ENCODE data around the gene FRS2.
A peak's percentile ranks its signal among the peaks of the same experiment; 100 is the strongest.

FRS2 gene

DNA sequence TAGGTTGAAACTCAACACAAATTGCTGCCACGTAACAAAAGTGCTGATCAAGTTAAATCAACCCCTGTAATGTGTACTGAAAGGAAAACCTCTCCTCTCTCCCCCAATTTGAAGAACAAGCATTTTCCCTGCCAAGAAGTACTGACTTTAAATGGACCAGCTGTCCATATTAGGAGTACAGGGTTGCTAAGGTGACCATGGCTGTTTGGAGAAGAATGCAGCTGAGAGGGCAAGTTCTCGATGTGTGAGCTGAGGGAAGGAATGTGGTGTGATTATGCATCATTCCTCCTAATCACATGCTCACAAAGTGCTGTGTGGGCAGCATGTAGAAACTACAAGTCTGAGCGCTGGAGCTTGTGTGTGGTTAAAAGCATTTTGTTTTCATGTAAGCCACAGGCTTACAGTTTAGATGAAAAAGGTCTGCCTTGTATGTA, 64.2 kb downstream of the FRS2 start:
- peak; percentile 21 to 38 for DNase-seq

DNA sequence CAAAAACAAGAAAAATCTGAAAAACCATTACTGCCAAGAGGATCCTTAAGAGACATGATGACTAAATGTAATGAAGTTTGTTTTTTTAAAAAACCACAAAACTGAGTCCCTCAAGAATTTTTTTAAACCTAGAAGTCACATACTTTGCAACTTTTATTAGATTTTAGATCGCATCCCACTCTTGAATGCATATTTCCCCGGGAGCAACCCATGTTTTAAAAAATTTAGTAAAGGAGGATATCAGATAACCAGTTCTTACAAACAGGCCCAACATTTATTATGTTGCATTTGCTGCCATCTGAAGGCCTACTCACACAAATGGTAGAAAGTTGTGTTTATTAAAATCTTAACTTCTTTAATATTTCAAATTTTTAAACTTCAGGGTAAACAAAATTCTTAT, 70.8 kb downstream of the FRS2 start:
- DNase-seq: no peak

DNA sequence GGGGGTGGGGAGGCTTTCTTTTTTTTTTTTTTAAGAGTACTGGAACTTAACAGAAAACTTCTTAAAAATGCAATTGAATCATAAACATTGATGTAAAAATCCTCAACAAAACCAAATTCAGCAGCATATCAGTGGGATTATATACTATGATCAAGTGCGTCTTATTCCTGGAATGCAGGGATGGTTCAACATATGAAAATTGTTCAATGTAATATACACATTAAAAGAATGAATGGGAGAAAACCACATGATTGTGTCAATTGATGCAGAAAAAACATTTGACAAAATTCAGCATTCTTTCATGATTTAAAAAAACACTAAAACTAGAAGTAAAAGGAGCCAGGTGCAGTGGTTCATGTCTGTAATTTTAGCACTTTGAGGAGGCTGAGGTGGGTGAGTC, 73.9 kb downstream of the FRS2 start:
- DNase-seq: no peak

DNA sequence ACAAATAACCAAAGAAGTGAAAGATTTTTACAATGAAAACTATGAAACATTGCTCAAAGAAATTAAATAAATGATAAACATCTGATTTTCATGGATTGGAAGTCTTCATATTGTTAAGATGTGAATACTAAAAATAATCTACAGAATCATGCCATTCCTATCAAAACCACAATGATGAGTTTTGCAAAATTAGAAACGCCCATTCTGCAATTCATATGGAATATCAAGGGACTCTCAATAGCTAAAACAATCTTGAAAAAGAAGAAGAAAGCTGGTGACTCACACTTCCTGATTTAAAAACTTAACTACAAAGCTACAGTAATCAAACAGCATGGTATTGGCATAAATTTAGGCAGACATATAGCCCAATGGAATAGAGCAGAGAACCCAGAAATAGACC, 74.9 kb downstream of the FRS2 start:
- DNase-seq: no peak

DNA sequence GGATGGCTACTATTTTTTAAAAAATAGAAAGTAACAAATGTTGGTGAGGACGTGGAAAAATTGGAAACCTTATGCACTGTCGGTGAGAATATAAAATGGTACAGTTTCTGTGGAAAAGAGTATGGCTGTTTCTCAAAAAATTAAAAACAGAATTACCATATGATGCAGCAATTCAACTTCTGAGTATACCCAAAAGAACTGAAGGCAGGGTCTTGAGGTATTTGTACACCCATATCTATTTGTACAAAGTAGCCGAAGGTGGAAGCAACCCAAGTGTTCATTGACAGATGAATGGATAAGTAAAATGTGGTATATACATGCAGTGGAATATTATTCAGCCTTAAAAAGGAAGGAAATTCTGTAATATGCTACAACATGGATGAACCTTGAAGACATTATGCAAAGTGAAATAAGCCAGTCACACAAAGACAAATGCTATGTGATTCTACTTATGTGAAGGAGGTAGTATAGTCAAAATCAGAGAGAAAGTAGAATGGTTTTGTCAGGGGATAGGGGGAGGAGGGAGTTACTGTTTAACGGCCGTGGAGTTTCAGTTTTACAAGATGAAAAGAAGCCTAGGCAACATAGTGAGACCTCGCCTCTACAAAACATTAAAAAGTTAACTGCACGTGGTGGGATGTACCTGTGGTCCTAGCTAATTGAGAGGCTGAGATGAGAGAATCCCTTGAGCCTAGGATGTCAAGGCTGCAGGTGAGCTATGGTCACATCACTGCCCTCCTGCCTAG, 76.7 kb downstream of the FRS2 start:
- DNase-seq: no peak

DNA sequence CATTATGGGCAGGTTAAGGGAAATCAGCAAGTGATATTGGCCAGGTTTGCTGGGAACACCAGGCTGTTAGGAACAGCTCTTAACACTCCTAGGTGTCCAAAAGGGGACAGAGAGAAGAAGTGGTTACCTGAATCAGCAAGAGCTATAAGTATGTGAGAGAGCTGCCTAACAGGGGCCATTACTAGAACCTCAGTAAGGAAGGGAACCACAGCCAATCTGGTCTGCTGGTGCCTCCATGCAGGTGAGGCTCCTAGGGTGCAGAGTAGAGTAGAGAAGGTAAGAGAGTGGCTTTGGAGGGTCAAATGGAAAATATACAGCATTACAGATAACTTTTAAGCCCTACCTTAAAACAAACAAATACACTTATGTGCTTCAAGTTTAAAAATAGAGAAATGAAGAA, 78.5 kb downstream of the FRS2 start:
- DNase-seq: no peak

DNA sequence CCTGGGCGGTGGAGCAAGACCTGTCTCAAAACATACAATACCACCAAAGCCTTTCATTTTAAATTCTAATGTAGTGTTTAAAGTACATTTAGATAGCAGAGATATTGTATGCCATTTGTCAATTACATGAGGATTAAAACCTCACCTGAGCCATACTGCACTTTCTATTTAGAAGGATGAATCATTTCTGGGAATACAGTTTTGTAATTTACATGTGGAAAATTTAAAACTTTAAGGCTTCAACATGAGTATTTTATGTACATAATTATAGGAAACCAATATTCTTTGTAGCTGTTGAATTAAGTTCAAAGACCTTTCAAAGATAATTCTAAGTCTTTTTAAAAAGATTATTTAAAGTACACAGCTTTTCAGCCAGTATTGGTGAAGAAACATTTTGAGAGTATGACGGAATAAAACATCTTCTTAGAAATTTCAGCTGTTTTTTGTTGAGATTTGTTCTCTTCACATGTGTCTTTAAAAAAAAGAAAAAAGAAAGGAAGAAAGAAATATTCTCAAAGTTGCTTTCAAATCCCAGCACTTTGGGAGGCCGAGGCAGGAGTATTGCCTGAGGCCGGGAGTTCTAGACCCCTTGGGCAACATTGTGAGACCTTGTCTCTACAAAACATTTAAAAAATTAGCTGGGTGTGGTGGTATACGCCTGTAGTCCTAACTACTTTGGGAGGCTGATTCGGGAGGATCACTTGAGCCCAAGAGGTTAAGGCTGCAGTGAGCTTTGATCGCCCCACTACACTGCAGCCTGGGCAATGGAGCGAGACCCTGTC, 80.6 kb downstream of the FRS2 start:
- no peak for DNase-seq

DNA sequence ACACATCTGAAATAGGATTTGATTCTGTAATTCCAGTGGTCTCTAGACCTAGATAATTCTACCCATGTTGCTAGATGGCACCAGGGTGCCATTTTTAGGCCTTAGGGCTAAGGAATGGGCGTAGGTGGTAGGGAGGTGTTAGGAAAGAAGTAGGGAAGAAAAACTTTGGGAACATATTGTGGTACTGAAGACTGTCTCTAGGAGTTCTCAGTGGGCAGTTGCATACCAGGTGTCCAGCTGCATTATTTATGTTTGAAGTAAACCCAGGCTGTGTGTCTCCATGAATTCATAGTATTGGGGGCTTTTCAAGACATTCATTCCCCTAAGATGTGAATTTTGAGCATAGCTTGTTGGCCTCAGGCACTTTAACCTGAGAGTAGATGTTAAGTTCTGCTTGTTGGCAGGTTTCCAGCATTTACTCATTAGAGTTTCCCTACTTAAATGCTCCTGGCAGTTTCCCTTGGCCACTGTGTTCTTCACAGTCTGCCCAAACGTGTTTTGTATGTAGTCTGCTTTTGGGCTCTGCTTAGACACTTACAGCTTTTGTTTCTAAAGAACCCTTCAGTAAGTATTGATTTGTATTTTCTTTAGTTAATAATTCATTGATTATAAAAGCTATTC, 83.5 kb downstream of the FRS2 start:
- DNase-seq: no peak

DNA sequence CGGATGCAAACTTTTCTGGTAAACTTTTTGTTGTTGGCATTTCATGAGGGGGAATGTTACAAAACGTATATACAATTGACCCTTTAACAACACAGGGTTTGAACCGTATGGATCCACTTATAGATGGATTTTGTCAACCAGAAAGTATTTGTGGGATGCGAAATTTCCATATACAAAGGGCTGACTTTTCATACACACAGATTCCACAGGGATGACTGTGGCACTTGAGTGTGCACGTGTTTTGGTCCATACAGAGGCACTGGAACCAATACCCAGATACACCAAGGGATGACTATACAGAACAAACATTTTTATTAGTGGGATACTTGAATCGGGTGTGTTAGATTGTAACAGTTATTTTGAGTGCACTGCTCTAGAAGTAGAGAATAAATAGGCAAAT, 85.3 kb downstream of the FRS2 start:
- no peak for DNase-seq

DNA sequence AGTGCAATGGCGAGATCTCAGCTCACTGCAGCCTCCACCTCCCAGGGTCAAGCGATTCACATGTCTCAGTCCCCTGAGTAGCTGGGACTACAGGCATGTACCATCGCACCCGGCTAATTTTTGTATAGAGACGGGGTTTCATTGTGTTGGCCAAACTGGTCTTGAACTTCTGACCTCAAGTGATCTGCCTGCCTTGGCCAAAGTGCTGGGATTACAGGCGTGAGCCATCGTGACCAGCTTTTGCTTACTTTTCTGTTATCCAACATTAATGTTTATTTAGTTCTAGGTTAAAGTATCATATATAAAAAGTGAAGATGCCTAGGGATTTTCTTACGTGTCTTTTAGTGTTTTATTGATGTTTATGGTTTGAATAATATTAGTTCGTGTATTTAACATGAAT, 86.2 kb downstream of the FRS2 start:
- DNase-seq: no peak

DNA sequence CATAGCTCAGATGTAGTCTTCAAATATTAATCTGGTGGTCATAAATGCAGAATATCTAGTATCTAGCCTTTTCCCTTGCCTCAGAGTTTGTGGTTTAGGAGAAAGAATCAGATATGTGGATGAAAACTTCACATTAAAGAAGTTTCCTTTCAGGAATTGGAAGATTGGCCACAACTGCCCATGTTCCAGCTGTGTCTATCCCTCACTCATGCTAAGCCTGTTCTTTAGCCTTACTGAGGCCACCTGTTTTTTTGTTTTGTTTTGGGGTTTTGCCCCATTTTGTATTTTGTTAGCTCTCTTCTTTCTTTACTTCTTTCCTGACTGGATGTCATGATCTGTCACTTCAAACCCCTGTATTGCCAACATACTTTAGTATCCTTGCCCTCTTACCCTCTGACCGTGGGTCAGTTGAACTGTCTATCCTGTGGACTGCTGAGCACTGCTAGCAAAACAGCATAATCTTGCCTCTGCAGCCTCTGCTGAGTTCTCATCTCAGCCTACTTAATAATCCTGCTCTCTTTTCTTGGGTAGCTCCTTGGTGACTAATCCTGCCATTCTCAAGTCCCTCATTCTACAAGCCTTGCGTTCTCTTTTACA, 93.1 kb downstream of the FRS2 start:
- DNase-seq: no peak

DNA sequence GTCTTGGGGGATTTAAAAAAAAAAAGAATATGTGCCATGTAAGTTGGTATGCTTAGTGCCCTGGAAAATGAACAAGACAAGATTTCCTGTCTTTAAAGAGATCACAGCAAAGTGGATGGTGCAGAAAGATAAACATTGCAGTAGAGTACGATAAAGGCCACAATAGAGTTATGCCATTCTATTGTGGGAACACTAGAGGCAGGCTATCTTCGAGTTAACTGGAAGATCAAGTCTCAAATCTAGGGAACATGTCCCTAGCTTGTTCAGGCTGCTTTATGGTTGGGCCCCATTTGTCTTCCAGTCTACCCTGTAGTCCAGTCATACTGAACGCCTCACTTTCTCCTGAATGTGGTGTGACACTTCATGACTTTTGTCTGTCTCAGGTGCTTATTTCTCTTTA, 96.4 kb downstream of the FRS2 start:
- DNase-seq: no peak

DNA sequence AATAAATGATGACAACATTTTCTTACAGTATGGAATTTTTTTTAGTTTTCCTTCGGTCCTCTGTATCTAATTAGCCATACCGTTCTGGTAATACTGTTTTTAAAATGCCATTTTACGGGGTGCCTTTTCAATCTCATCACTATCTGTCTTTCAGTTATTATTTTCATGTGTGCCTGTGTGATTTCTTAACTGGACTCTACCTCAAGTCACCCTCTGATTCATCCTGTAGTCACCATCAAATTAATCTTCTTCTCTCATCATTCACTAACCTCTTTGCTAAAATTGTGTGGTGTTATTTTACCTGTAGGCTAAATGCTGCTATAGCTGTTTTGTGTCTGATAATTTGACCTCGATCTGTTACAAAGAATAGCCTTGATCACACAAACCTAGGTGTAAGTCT, 99.0 kb downstream of the FRS2 start:
- no peak for DNase-seq

DNA sequence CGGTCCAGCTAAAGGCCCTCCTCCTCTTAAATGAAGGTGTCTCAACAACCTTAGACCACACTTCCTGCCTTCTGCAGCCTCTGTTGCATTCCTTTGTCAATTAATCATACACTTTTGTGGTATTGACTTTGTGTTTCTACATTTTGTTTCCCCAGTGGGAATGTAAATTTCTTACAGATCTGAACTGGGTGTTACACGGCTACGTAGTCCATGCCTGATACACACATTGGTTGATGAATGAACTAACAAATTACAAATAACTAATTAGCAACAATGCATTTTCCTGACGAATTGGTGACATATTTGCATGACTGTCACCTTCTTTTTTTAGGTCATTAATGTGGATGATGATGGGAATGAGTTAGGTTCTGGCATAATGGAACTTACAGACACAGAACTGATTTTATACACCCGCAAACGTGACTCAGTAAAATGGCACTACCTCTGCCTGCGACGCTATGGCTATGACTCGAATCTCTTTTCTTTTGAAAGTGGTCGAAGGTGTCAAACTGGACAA, 99.9 kb downstream of the FRS2 start:
- no peak for DNase-seq

DNA sequence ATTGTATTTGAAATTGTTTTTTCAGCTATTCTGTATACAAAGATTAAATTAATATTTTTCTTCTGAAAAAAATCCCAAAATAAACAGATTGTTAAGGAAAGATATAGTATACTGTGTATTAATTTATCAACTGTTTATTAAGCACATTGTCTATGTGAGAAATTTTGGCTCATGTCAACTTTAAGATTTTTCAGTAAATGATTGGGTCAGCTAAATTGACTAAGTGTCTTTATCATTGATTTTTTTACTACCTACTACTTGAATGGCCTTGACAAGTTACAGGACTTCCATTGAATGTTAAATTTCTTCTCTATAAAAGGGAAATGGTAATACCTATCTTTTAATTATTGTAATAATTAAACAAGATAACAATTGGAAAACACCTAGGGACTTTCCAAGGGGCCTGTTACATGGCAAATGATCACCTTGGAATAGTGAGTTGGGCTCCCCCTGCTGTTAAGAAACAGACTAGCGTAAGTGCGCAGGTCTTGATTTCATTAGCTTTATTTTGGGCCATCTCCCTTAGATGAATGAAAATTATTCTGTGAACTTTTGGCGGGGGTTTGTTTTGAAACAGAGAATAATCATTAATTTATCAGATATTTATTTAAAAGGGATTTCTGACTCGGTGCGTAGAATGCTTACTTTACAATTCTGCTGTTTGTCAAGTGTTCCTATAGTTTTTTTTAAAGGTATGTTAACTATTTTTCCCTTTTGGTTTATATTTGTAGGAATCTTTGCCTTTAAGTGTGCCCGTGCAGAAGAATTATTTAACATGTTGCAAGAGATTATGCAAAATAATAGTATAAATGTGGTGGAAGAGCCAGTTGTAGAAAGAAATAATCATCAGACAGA, 100.6 kb downstream of the FRS2 start:
- DNase-seq: peak; percentile 45 to 62

DNA sequence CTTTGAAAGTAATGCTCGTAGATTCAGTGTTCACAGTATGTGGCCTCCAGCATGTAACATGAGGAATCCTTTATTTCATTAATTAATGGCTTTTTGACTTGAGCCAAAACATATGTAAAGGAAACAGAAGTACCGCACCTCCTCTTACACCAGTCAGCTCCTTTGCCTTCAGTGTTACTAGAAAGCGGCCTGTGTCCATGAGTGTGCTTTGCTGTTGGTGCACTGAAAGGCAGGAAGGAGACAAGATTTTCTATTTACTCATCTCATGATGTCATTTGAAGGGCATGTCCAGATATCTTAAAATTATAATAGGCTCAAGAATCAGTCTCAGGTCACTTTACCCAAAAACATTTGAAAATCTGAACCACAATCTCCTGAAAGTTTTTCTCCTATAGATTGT, 105.2 kb downstream of the FRS2 start:
- no peak for DNase-seq

DNA sequence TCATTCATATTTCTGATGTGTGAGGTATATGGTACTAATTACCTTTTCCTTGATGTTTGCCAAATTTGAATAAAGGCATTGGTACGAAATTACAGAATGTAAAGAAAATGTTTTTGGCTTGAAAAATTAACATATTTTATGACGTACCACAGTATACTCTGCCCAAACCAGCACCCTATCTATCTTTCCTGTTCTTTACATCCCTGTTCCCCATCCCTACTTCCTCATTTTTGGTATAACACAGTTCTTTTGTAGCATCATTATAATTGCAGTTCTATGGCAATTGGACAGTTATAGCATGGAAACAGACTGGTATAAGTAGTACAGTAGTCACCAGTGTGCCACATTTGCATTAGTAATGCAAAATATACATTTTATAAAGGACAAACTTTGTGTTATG, 108.1 kb downstream of the FRS2 start:
- DNase-seq: no peak

DNA sequence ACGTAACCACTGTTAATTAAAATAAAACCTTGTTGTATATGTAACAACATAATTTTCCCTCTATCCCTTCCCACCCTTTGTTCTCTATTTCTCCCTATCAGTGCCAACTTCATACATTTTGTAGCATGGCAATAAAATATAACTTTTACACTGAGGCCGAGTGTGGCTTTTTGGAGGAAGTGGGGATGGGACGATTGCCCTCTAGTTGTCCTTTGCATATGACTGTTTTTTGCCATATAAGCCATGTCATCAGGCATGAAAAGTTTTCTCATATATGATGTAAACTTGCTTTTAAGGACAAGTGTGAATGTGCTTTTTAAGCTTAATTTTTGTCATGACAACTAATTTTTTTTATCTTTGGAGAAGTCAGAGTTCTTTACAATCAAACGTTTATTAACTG, 108.8 kb downstream of the FRS2 start:
- no peak for DNase-seq

DNA sequence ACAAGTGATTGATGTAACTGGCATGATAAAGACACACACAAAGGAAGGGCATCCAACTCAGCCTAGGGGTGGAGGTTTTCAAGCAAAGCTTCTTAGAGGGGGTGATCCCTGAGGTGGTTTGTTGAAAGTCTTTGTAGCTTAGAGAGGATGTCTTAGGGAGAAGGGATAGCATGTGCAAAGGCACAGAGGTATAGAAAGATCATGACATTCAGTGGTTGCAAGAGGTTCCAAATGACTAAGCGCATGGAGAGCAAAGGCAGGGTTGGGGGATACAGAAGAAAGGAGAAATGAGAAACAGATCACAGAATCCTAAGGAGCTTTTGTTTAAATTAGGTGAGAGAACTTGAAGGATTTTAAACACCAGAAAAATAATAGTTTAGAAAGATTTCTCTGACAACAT, 109.9 kb downstream of the FRS2 start:
- DNase-seq: no peak

DNA sequence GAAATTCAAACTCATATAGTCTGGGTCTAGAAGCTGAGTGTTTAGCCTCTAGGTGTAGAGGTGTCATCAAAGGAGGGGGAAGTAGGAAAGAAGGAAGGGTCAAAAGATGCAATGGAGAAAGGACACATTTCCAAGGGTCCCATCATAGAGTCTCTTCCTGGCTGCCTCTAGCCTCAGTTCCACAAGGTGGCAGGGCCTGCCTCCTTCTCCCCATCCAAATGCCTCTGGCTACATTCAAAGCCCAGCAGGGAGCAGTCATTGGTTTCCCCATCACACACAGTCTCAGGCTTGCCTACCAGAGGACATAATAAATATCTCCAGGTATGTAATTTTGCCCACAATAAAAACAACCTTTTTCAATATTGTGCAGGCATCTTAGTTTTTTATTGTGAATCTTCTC, 113.0 kb downstream of the FRS2 start:
- no peak for DNase-seq

DNA sequence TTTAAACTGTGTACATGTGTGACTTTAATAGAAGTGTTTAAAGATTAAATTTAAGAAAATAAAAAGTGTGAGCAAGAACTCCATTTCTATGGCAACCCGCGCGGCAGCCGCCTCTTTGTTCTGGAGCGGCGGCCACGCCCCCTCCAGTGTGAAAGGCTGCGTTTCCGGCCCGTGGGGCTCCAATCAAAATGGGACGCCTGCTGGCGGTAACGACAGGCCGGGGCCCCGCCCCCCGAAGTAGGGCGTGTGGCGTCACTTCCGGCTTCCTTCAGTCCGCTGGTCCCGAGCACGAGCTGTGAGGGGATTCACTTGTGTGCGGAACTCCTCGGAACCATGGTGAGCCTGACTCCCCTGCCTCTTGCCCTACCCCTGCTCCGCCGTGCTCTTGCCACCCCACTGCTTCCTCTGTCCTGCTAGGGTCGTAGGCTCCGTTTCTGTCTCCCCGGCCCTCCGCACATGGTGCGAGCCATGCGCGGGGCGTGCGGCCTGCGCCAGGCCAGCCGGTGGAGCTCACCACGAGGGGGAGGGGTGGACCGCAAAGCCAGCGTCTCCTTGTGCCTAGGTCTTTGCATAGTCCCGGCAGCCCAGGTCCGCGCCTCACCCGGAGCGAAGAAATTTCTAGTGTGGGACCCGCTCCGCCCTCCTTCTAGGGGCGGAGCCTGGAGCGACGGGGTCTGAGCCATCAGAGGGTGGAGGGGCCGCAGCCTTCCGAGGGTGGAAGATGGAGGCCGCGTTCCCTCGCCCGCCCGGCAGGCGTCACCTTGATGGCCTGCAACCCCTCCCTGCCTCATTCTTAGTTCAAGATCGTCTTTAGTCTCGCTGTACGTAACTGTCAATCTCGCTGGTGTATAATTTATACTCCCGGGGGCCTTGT, 115.2 kb downstream of the FRS2 start, which contains the start of gene CCT2:
CCT2 (plus strand) TSS at position 271 of the 874 bp plus-strand sequence; CDS start at position 334, 63 bp downstream.
- peak; percentile 96 to 97 for DNase-seq

All from activated CD4-positive, alpha-beta T cell treated with anti-CD3 and anti-CD28 coated beads, Interleukin-2, amount 50 U/mL, for 48 hours (primary cell).